ENCODE measurements around the gene BCL2A1. TPM values are rescaled to one million over a fixed set of nuclear protein-coding genes. Genes with fewer than 3 reads are reported as not detected.
"Not testable (repeated sequence)": the region's sequence is repeated elsewhere in the genome, so short reads cannot be mapped to it uniquely, and the experiment has no call there.

BCL2A1 gene
- total RNA-seq, 1 donor from 2014 or later, result 0.26 TPM

GRCh38 chr15:80012060-80012726 lies 41.2 kb upstream of the BCL2A1 start:
- no peak for TF ChIP-seq CTCF (IDR thresholded peaks at IDR 0.05; ENCODE audit: insufficient read depth, low read length, severe bottlenecking)
- H3K36me3 ChIP-seq (ENCODE audit: control insufficient read depth, insufficient read depth, low read length), result no peaks in the 10 kb centered on the region
- no peak for FAIRE-seq
- no peak overlapping the region for H3K4me3 ChIP-seq (ENCODE audit: low read depth, low read length)
- DNase-seq (ENCODE audit: low read depth), result no peak
- H3K27me3 ChIP-seq (ENCODE audit: control insufficient read depth, insufficient read depth, low read length), result no peaks in the 10 kb centered on the region

DNA sequence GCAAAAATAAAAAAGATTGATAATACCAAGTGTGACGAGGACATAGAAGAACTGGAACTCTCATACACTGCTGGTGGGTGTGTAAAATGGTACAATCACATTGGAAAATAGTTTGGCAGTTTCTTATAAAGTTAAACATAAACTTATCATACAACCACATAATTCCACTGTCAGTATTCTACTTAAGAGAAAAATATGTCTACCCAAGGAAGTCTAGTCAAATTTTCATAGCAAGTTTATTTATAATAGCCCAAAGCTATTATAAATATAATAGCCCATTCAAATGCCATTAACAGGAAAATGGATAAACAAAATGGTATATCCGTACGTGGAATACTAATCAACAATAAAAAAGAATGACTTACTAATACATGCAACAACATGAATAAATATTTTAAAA lies 40.6 kb upstream of the BCL2A1 start:
- TF ChIP-seq CTCF (IDR thresholded peaks at IDR 0.05; ENCODE audit: insufficient read depth, low read length, severe bottlenecking), result no peak
- no peak for FAIRE-seq

DNA sequence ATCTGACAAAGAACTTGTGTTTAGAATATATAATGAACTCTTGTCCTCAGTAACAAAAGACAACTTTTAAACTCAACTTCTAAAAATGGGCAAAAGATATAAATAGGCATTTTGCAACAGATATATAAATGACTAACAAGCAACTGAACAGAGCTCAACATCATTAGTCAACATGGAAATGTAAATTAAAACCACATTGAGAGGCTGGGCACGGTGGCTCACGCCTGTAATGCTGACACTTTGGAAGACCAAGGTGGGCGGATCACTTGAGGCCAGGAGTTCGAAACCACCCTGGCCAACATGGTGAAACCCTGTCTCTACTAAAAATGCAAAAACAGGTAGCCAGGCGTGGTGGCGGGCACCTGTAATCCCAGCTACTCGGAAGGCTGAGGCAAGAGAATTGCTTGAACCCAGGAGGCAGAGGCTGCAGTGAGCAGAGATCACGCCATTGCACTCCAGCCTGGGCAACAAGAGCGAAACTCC lies 40.1 kb upstream of the BCL2A1 start:
- not testable (repeated sequence) for H3K27me3 ChIP-seq (ENCODE audit: control insufficient read depth, insufficient read depth, low read length); FAIRE-seq
- DNase-seq (ENCODE audit: low read depth), result peak; percentile 83

More for the DNA sequence above, 40.6 kb upstream of the BCL2A1 start:
- no peaks in the 10 kb centered on the region for H3K36me3 ChIP-seq (ENCODE audit: control insufficient read depth, insufficient read depth, low read length)
- H3K27me3 ChIP-seq (ENCODE audit: control insufficient read depth, insufficient read depth, low read length), result no peaks in the 10 kb centered on the region
- no peak overlapping the region for H3K4me3 ChIP-seq (ENCODE audit: low read depth, low read length)
- DNase-seq (ENCODE audit: low read depth), result no peak

DNA sequence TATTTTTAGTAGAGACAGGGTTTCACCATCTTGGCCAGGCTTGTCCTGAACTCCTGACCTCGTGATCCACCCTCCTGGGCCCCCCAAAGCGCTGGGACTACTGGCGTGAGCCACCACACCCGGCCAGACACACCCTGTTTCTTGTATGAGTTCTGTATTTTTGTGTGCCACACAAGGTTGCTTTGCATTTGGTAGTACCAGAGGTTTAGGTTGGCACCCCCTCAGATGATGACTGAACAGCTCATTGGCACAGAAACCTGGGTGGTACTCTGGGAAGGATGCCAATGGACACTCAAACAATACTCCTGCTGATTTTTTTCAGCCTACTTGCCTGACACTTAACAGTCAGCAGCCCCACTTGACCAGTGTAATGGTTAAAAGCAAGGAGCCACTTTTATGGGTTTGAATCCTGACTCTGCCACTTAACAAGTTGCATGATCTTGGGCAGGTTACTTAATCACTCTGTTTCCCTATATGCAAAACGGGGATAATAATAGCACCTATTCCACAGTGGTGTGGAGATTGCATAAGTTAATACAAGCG lies 39.2 kb upstream of the BCL2A1 start:
- no peak for TF ChIP-seq CTCF (IDR thresholded peaks at IDR 0.05; ENCODE audit: insufficient read depth, low read length, severe bottlenecking)
- Histone ChIP-seq H3K27me3 (ENCODE audit: control insufficient read depth, insufficient read depth, low read length) (no peaks in the 10 kb centered on the region), H3K4me3 (ENCODE audit: low read depth, low read length) (no peak overlapping the region), H3K36me3 (ENCODE audit: control insufficient read depth, insufficient read depth, low read length) (no peaks in the 10 kb centered on the region)
- FAIRE-seq (no peak), DNase-seq (ENCODE audit: low read depth) (peak; percentile 69)

More for the DNA sequence above, 40.1 kb upstream of the BCL2A1 start:
- not testable (repeated sequence) for H3K36me3 ChIP-seq (ENCODE audit: control insufficient read depth, insufficient read depth, low read length); H3K4me3 ChIP-seq (ENCODE audit: low read depth, low read length)

DNA sequence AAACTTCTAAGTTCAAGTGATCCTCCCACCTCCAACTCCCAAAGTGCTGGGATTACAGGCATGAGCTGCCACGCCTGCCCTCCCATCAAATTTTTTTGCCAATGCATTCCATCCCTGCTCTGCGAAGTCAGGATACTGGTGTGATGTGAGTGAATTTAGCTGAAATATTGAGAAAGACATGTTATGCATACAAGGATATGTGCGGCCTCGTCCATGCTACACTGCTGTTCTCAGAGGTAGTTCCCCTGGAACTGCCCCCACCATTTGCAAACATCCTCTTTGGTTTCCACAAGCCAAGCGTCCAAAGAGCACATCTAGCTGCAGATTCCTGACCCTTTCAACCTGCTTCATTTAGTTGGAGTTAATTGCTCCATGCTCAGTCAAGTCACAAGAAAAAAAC lies 36.5 kb upstream of the BCL2A1 start:
- no peak for DNase-seq (ENCODE audit: low read depth)
- FAIRE-seq, result no peak
- Histone ChIP-seq H3K4me3 (ENCODE audit: low read depth, low read length) (no peak overlapping the region), H3K36me3 (ENCODE audit: control insufficient read depth, insufficient read depth, low read length) (no peaks in the 10 kb centered on the region), H3K27me3 (ENCODE audit: control insufficient read depth, insufficient read depth, low read length) (no peaks in the 10 kb centered on the region)
- TF ChIP-seq CTCF (IDR thresholded peaks at IDR 0.05; ENCODE audit: insufficient read depth, low read length, severe bottlenecking), result no peak

- FAIRE-seq (no peak), DNase-seq (ENCODE audit: low read depth) (no peak)
- no peaks in the 10 kb centered on the region for H3K27me3 ChIP-seq (ENCODE audit: control insufficient read depth, insufficient read depth, low read length)
- H3K4me3 ChIP-seq (ENCODE audit: low read depth, low read length), result no peak overlapping the region
- no peak for TF ChIP-seq CTCF (IDR thresholded peaks at IDR 0.05; ENCODE audit: insufficient read depth, low read length, severe bottlenecking)
- H3K36me3 ChIP-seq (ENCODE audit: control insufficient read depth, insufficient read depth, low read length), result no peaks in the 10 kb centered on the region
Measured at GRCh38 chr15:80006946-80007345, 36.0 kb upstream of the BCL2A1 start.

All from bronchial epithelial cell (primary cell).